Activated T-cell treated with anti-CD3 and anti-CD28 coated beads for 4 hours (primary cell): ENCODE measurements around the gene HEMK1.

ENCODE experiments used
- DNase-seq: peaks from one replicate; pipeline ENCODE4 v3.0.0-alpha.2; 2020

The HEMK1 gene

DNA sequence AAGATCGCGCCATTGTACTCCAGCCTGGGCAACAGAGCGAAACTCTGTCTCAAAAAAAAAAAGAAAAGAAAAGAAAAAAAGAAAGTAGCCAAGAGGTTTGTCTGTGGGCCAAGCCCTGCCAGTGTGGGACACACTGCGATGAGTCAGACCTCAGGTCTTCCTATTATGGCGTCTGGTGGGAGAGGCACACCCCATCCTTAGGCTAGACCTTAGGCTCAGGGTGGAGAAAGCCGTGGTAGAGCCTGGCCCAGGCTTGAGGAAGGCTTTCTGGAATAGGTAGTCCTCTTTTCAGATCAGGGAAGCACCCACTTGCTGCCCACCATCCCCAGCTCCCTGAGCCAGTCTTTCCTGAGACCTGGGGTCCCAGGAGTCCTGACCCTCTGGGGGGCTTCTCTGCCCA, 6.0 kb downstream of the HEMK1 start:
- no peak for DNase-seq

DNA sequence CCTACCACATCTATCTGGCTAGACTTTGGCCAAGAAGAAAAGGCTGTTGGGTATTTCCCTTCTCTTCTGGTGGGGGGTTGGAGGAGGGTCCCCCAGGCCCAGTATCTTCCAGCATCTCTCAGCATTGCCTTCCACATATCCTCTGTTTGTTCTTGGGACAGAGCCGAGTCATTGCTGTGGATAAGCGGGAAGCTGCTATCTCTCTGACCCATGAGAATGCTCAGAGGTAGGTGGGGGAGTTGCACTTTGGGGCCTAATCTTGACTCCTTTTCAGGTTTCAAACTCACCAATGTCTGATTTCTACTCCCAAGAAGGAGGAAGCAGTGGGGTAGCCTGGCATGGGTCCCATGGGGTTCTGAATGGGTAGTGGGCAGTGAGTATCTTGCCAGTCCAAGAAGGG, 8.0 kb downstream of the HEMK1 start:
- DNase-seq = no peak

DNA sequence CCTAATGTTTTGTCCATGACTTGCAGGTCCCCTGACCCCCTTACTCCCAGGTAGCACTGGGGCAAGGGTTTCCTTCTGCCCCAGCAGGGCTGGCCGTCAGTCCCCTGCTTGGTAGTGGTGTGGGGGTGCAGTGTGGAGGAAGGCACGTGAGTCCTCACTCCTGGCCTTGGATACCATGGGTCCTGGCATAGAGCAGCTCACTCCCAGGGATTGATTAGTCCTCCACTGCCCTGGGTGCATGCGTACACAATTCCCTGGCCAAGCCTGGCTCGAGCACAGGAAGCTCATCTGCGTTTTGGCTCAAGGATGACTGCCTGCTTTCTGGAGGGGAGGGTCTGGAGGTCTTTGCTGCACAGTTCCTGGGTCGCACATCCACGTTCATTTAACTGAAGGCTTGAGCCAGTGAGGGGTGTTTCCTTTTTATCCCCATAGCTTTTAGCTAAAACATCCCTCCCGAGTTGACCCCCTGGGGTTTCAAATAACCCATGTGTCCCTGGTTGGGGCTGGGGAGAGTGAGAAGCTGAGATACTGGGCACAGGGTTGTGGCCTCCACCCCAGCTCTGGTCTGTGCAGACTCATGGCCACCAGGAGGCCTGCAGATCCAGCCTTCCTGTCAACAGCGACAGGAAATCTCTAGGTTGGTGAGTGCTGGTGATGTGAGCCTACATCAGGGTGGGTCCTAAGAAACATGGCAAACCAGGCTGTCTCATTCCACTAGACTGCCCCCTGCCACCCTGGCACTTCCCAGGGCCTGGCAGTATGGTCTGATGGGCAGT, 11.5 kb downstream of the HEMK1 start:
- DNase-seq = no peak

DNA sequence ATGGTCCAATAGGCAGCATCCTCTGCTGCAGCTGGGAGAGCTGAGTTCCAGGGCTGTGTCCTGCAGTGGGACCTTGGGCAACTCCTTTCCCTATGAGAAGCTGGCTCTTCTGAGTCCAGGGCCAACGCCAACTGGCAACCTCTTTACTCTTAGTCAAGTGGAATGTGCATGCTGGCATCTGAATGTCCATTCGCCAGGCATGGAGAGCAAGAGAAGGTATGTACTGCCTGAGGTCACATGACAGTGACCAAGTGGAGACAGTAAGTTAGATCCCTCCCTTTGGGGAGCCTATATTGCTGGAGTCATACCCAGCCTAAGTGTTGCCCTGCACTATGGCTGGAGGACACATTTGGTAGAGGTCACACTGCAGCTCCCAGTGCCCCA, 12.1 kb downstream of the HEMK1 start:
- DNase-seq = no peak

DNA sequence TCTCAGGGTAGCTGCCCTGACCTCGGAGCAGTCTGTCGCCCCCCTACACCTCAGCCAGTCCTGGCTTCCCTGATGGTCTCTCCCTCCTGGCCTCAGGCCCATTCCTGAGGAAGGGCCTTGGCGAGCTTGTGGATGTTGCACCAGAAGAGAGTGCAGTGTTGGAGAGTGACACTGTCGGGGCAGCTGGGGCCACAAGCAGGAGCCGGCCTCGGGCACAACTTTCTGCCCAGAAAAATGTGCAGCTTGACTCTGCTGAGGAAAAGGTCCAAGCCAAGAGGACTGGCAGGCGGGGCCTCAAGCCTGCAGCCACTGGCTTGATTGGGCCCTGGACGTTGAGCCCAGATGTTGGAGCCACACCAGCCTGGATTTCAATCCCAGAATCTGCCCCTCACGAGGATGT, 12.8 kb downstream of the HEMK1 start:
- DNase-seq = no peak

DNA sequence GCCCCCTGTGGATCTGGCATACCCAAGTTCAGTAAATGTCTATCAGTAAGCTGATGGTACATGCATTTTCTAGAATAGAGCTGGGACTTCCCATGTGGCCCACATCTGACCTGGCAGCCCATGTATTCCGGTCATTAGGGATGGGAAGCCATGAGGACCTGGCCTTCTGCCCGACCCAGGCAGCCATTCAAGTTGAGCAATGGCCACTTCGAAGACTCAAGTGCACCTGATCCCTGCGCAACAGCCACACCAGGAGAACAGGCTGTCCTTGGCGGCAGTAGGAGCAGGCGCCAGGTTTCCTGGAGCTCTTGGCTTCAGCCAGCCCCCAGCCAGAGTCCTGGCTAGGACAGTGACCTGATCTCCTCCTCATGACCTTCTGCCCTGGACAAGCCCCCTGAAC, 14.6 kb downstream of the HEMK1 start:
- DNase-seq = no peak

DNA sequence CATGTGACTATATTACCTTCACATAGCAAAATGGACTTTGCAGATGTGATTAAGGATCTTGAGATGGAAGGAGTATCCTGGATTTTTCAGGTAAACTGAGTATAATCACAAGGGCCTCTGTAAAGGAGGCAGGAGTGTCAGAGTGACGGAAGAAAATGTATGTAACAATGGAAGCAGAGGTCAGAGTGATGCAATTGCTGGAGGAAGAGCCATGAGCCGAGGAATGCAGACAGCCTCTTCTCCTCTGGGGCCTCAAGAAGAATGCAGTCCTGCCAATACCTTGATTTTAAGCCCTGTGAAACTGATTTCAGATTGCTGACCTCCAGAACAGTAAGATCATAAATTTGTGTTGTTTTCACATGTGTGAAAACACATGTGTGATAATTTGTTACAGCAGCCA, 15.1 kb downstream of the HEMK1 start:
- DNase-seq = no peak

DNA sequence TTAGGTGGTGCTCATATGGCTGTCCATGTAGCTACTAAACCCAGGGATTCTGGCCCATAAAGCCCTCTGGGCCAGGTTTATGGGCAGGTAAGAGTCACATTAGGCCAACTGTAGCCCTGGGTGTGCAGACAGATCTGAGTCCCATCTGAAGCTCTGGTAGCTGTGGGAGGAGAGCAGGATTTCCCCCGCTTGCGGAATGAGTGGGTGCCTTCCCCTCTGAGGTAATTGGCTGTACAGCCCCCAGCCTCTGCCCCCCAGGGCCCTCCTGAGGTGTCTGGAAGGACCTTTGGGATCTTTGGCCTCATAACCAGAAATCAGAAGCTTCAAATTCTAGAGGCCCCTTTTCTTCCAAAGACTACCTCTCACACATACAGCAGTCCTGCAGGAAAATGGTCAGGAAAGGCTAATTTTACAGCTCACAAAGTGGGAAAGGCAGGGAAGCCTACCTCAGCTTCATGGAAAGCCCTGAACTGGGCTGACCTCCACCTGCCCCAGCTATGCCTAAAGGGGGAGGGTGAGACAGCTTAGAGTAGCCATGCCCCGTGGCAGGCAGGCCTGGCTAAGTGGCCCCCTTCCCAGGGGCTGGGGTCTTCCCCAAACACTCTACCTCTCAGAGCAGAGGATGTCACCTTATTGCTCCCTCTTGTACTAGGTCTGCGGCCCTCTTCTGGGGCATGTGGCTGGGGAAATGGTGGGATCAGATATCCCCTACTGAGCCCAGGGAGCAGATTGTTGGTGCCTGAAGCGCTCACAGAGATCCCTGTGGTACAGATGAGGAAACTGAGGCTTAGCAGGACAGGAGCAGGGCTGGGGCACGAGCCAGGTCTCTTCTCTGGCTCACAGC, 16.8 kb downstream of the HEMK1 start:
- no peak for DNase-seq

DNA sequence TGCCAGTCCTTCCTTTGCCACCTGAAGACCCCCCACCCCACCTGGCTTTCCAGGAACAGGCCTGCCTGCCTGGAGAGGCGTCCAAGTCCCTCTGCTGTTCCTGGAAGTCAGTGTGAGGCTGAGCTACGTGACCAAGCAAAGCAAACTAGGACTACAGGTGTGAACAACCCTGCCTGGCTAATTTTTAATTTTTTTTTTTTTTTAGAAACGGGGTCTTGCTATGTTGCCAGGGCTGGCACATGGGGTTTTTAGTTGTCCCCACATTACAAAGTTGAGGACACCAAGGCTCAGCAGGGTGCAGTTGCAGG, 17.4 kb downstream of the HEMK1 start:
- no peak for DNase-seq

DNA sequence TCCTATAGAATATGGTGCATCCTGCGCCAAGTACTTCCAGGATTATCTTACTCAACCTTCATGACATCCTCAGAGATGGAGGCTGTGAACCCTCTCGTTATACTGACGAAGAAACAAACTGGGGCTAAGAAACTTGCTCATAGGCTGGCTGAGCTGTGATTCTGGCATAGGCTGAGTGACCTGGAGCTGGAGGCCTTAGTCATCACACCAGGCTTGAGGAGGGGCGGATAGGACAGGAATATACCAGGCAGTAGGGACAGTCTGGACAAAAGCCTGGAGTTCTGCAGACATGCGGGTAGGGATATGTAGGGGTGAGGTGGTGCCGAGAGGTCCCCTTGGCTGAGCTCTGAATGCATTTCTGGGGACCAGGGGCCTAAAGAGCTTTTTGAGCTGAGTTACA, 18.1 kb downstream of the HEMK1 start:
- DNase-seq = no peak

DNA sequence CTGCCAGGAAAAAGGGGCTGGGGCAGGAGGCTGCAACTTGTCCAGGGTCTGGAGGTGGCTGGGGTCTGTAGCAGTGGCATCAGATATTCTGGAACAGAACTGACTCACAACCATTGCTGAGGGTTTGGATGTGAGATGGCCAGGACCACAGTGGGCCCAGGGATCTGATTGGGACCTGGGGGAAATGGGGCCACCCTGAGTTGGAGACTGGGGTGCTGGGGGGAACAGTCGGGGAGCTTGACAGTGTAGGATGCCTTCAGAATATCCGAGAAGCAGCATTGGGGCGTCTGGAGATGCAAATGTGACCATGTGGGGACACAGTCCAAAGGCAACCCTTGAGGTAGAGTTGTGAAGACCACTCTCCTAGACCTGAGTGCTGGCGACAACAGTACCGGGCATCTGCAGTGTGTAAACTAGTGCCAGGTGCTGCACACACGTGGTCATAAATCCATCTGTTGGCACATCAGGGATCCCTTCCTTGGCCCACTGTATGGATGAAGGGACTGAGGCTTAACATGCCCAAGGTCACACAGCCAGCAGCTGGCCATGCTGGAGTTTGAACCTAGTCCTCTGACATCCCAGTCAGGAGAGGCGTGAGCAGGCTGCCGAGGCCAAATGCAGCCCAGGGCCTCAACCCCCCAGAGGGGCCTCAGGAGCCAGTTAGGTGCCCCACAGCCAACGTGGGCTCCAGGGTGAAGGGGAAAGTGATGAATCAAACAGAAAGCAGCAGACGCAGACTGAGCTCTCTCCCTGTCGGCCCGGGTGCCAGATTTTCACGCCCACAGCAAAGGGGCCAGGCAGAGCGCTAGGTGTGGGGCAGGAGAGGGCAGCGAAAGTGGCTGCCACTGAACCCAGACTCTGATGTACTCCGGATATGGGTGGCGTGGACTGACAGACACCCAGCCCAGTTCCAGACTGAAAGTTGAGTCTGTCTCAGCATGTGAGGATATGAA, 18.8 kb downstream of the HEMK1 start:
- peak; percentile 62 for DNase-seq

DNA sequence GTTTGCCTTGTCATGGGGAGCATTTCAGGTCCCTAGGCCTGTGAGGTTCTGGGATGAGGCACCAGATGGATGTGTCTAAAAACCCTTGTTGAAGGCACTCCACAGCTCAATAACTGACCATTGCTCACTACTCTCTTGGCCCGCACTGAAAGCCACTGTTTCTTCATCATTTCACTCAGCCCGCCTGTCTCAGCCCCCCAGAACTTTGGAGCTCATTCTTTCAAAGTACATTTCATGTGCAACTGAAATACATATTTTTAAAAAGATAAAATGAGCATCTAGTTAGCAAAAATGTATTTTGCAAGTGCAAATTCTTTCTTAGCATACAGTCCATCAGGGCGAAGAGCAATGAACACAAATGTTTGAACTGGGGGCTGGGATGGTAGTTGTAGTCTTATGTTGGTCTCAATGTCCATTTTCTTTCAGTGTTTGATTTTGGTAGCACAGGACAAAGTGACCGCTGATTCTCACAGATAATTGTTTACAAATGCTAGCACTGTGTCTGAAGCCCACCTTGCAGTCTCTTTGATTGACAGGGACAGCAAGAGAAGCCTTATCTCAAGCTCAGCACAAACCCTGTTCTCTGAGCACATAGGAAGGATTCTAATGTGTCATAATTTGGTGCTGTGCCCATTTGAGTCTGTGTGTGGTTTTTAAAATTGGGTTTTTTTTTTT, 19.6 kb downstream of the HEMK1 start:
- no peak for DNase-seq

DNA sequence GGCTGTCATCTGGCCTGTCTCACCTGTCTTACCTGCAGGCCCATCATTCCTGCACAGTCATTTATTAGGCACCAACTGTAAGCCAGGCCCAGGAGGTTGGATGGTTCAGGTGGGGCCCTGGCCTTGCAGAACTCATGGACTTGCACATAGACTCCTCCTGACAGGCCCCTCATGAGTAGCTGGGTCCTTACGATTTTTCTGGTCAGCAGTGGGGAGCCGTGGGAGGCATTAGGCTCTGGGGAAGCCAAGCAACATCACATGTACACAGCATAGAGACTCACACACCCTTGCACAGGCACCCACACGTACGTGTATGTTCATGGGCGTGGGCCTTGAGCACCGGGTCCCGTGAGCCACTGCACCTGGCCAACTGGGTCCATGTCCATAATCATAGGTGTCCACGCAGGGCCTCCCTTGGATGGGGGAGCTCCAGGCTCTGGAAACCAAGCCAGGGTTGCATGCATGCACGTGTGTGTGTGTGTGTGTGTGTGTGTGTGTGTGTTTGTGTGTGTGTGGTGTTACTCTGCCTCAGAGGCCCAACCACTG, 21.9 kb downstream of the HEMK1 start:
- DNase-seq = no peak

DNA sequence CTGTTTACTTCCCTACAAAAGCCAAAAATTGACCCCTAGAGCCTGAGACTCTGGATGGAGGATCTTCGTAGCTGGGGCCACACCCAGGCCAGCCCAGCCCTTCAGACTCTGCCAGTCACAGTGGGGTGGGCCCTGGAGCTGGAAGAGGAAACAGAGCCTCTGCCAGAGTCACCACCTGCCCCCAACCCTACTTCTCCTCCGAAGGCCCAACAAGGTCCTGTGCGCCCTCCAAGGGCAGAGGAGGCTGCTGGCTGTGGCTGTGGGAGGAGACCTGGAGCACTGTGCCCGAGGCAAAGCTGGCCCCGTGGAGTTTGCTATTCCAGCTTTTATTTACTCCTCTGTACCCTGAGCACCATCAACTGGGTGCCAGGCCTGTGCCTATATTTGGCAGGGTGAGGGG, 23.2 kb downstream of the HEMK1 start:
- DNase-seq = no peak

DNA sequence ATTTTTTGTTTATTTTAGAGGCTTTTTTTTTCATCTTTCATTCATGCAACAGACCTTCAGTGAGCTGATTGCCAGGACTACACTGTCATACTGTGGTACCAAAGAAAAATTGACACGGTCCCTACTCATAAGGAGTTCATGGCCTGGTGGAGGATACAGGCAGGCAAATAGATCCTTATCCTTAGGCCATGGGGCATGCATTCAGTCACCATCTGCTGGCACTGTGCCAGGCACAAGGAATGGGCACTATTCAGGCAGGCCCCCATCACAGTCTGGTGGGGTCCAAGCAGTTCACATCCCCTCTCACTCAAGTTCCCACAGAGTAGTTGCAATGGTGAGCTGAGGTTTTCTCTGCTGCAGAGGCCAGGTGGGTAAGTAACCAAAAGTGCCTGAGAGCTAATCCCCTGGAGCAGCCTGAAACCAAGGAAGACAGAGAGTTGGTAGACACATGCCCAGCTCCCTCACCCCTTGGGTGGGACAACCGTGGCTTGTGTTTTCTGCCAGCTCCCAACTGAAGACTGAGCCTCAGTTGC, 25.0 kb downstream of the HEMK1 start:
- no peak for DNase-seq

DNA sequence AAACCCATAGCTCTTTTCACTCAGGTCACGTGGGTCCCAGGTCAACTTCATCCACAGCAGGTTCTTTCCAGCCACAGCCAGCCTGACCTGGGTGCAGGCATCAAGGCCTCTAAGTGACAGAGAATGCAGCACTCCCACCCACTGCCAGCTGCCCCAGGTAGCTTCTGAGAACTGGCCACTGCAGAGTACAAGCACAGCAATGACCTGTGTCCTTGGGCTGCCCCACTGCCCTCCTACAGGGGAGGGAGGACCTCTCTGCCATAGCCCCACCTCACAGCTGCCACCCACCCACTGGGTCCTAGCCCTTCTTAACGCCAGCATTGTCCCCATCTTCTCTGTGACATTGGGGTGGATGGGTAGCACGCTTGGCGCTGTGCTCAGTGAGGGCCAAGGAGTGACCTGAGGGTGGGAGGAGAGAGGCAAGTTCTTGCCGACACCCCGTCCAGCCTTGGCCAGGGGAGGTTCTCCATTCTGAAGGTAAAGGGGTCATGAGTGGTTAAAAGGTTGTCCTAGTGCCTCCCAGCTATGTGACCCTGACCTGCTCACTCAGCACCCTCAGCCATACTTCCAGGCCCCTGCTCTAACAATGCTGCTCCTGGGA, 29.9 kb downstream of the HEMK1 start:
- no peak for DNase-seq

DNA sequence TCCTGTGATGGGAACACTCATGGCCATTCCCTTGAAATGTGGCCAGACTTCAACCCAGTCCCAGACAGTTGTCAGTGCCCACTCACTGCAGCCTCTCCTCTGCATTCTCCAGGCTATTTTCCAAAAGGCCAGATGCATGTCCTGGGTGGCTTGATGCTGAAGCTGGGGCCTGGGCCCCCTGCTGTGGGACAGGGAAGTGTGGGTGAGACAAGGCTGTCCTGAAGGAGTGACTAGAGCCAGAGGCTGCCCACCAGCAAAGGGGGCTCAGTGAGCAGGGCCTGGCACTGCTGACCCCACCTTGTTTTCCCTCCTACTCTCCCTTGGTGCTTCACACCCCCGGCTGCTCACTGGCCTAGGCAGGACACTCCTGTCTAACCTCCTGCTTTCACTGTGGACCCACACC, 30.4 kb downstream of the HEMK1 start:
- DNase-seq = no peak

DNA sequence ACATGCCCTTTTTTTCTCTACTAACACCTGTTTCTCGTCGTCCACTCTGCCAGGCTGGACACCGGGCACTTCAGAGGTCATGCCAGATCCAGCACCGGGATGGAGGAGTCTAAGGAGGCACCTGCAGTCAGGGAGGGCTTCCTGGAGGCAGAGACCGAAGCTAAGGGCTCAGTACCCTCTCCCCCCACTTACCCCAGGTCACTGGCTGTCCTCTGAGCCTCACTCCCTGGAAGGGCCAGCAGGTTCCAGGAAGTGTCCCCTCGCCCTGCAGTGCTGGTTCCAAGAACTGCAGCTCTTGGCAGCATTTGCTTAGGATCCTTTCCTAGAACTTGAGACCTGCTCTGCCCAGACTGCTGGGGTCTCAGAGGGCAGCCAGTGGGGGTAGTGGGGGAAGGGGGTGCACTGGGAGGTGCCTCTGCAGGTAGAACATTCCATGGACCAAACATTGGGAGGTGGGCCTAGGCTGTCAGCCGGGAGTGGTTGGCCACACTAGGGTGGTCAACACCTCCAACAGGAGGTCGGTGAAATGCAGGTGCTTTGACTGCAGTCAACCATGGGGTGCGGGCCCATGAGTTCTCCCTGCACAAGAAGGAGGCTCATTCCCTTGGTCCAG, 30.9 kb downstream of the HEMK1 start:
- no peak for DNase-seq

DNA sequence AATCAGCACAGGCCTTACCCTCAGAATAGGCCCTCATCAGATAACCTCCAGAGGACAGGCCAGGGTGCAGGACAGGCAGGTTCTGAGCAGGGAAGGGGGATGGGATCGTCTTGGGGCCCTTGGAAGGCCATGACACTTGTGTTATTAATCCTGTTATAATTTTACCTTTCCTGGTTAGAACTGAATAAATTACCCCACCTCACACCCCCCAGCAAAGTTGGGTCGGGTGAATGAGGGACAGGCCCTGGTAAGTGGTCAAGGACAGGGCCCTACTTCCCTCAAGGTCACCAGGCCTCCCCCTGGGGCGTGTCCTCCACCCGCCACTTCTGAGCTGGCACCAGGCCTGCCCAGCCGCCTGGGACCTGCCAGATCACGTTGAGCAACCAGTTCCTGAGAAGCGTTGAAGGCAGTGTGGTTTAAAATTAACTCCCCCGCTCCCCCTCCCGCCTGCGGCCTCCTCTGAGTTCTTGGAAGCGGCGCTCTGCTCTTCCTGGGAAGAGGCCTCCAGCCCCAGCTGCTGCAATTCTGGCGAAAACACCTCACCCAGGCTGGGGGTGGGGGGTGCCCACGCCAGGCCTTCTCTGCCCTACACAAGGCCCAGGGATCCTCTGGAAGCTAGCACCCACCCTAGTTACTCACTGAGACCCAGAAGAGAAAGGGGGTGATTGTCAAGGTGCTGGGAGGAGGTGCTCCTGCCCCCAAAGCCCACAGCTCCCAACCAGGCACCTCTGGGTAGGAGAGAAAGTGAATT, 31.7 kb downstream of the HEMK1 start:
- DNase-seq = peak; percentile 87

DNA sequence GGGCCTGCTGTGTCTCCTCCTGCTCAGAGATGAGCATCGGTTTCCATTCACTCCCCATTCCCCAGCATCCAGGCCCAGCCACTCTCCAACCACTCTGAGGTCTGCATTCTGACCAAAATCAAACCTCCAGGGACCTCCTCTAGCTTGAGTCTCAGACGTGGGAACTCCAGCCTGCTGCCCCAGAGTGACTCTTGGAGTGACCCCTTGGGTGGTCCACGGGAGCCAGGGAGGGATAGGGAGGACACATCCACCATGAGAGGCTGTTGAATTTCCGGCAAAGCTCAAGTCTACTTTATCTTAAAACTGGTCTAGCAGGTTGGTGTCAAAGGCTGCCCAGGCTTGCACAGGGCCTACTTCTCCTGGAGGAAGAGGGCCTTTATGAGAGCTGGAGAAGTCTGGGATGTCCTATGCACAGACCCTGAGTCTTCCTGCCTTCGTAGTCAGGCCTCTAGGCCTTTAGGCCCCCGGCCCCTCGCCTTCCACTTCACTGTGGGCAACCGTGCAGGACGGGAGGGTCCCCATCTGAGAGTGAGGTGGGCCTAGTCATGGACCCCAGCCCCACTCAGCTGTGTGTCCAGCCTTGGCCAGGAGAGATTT, 33.4 kb downstream of the HEMK1 start:
- no peak for DNase-seq
